Spinal cord (tissue), 10 donors: Measurements from ENCODE around the gene MYL4. TPM values are rescaled to one million over a fixed set of nuclear protein-coding genes. Genes with fewer than 3 reads are reported as not detected.
"Not testable (repeated sequence)": the region's sequence is repeated elsewhere in the genome, so short reads cannot be mapped to it uniquely, and the experiment has no call there.

Experiments
- DNase-seq, 6 donors: peaks; one replicate each; pipeline versions ENCODE4 v3.0.0 to v3.0.0-alpha.2; 2013 to 2015; ENCODE audit warnings: low spot score in 6 of 6, low read depth in 4 of 6
- H3K27ac ChIP-seq: one replicate; pipeline ENCODE4 v1.5.1; 2013; ENCODE audit warnings: low read depth, low read length, control low read depth
- H3K27me3 ChIP-seq: one replicate; pipeline ENCODE4 v1.6.1; 2013; ENCODE audit warnings: low read length; ENCODE audit not compliant: control insufficient read depth, insufficient read depth
- H3K36me3 ChIP-seq: one replicate; pipeline ENCODE4 v1.6.1; 2013; ENCODE audit warnings: low read length; ENCODE audit not compliant: control insufficient read depth, insufficient read depth
- H3K4me1 ChIP-seq: one replicate; pipeline ENCODE4 v1.6.1; 2013; ENCODE audit warnings: low read length; ENCODE audit not compliant: control insufficient read depth, insufficient read depth
- H3K4me3 ChIP-seq: one replicate; pipeline ENCODE4 v1.5.1; 2013; ENCODE audit warnings: low read depth, low read length, control low read depth
- H3K9me3 ChIP-seq: one replicate; pipeline ENCODE4 v1.6.1; 2013; ENCODE audit warnings: low read length; ENCODE audit not compliant: control insufficient read depth, insufficient read depth
- WGBS: methylation state at CpG from one replicate; pipeline ENCODE4 v1.1.5; 2013; ENCODE audit warnings: missing lambda C conversion rate; ENCODE audit not compliant: insufficient coverage; 5-methylcytosine and 5-hydroxymethylcytosine counted together
- long read RNA-seq, 4 donors: transcript quantifications; one replicate each; lab custom pipeline, GENCODE V29; 2026
- polyA plus RNA-seq, 2 donors: library from polyadenylated mRNA; unstranded; fragments of 120-200 nt; gene quantifications; one replicate each; pipeline ENCODE4 v1.2.1, GENCODE V29; 2013; ENCODE audit not compliant: insufficient read length in 2 of 2
- total RNA-seq, 2 donors: library from RNA; depleted of rRNA in 1 of 2; stranded (reverse); fragments of 120-200 nt in 1 of 2; fragments of >200 nt in 1 of 2; gene quantifications; one replicate each; pipeline versions ENCODE4 v1.2.3 to v1.2.4, GENCODE V29; 2013 to 2014
- donor health status: healthy.

Gene MYL4
- total RNA-seq (10 to 100 TPM in 1 of 2 donors, 1 to 10 TPM in 1; 5.2 to 12.5 TPM), polyA plus RNA-seq (1 to 10 TPM; 1.5 to 4.2 TPM)
- long read RNA-seq, donor 1 = 0 reads
- long read RNA-seq, donor 2, partial matches to known transcripts = 0 of 3 reads
- long read RNA-seq, donor 2, other reads (novel, unspliced or antisense) = 0 of 3 reads
- long read RNA-seq, donor 3, partial matches to known transcripts = 0 of 1 reads
- long read RNA-seq, donor 3, other reads (novel, unspliced or antisense) = 0 of 1 reads
- long read RNA-seq, donor 4, partial matches to known transcripts = 0 of 2 reads
- long read RNA-seq, donor 4, other reads (novel, unspliced or antisense) = 0 of 2 reads

GRCh38 chr17:47208744-47209488 is at the start of gene MYL4:
TSS of gene MYL4 (plus strand) at chr17:47209348. CDS start at chr17:47209423, 75 bp downstream.
- Histone ChIP-seq H3K4me3 (no peak within 1 kb of the TSS), H3K4me1 (peaks cover 3% of the 10 kb centered on the region), H3K27me3 (no peaks in the 10 kb centered on the region), H3K9me3 (no peaks in the 10 kb centered on the region), H3K27ac (no peak within 1 kb of the TSS), H3K36me3 (no peaks in the 10 kb centered on the region)
- 62% methylated on average over 3 of the region's 6 CpGs for WGBS
- DNase-seq = no peak

- Histone ChIP-seq H3K9me3 (no peaks in the 10 kb centered on the region), H3K4me3 (no peak overlapping the region), H3K4me1 (no peaks in the 10 kb centered on the region), H3K27me3 (no peaks in the 10 kb centered on the region), H3K36me3 (peaks cover 24% of the 10 kb centered on the region), H3K27ac (no peak overlapping the region)
- DNase-seq = no peak
- 100% methylated on average over 1 of the region's 2 CpGs for WGBS
Measured at GRCh38 chr17:47162013-47162622, 47.0 kb upstream of the MYL4 start.

GRCh38 chr17:47164263-47164662 is 44.9 kb upstream of the MYL4 start:
- no peak overlapping the region for H3K27ac ChIP-seq
- no peaks in the 10 kb centered on the region for H3K27me3 ChIP-seq
- H3K36me3 ChIP-seq = peaks cover 21% of the 10 kb centered on the region
- DNase-seq = no peak
- no peaks in the 10 kb centered on the region for H3K4me1 ChIP-seq
- no peak overlapping the region for H3K4me3 ChIP-seq
- no peaks in the 10 kb centered on the region for H3K9me3 ChIP-seq
- 96% methylated on average over 4 of the region's 5 CpGs for WGBS

- Histone ChIP-seq H3K9me3 (no peaks in the 10 kb centered on the region), H3K36me3 (peaks cover 15% of the 10 kb centered on the region), H3K27me3 (no peaks in the 10 kb centered on the region), H3K4me3 (no peak overlapping the region), H3K4me1 (no peaks in the 10 kb centered on the region), H3K27ac (no peak overlapping the region)
- WGBS = no CpG with 5 or more reads among the region's 2 CpGs
- DNase-seq = no peak
Measured at GRCh38 chr17:47165137-47165536, 44.0 kb upstream of the MYL4 start.

GRCh38 chr17:47166854-47167253 is 42.3 kb upstream of the MYL4 start:
- not testable (repeated sequence) for H3K4me3 ChIP-seq, H3K4me1 ChIP-seq, H3K9me3 ChIP-seq, H3K27ac ChIP-seq, H3K27me3 ChIP-seq, DNase-seq
- H3K36me3 ChIP-seq = peaks cover 12% of the 10 kb centered on the region
- 93% methylated on average over 2 of the region's 5 CpGs for WGBS

- H3K27me3 ChIP-seq, H3K4me3 ChIP-seq, DNase-seq, H3K27ac ChIP-seq, H3K4me1 ChIP-seq, H3K9me3 ChIP-seq: not testable (repeated sequence)
- 93% methylated on average over 2 of the region's 4 CpGs for WGBS
- H3K36me3 ChIP-seq = peaks cover 15% of the 10 kb centered on the region
Measured at GRCh38 chr17:47168896-47169295, 40.3 kb upstream of the MYL4 start.

- Histone ChIP-seq H3K27ac (no peak overlapping the region), H3K36me3 (peaks cover 18% of the 10 kb centered on the region), H3K27me3 (no peaks in the 10 kb centered on the region), H3K9me3 (no peaks in the 10 kb centered on the region), H3K4me3 (no peak overlapping the region), H3K4me1 (no peaks in the 10 kb centered on the region)
- no peak for DNase-seq
- WGBS = no CpG with 5 or more reads among the region's 4 CpGs
Measured at GRCh38 chr17:47170710-47171109, 38.4 kb upstream of the MYL4 start.

GRCh38 chr17:47172696-47173565 is 36.2 kb upstream of the MYL4 start:
- Histone ChIP-seq H3K27ac (no peak overlapping the region), H3K27me3 (no peaks in the 10 kb centered on the region), H3K9me3 (no peaks in the 10 kb centered on the region), H3K4me3 (no peak overlapping the region), H3K36me3 (peaks cover 18% of the 10 kb centered on the region), H3K4me1 (no peaks in the 10 kb centered on the region)
- WGBS = 100% methylated on average over 1 of the region's 2 CpGs
- DNase-seq = no peak

- not testable (repeated sequence) for H3K4me3 ChIP-seq, H3K27ac ChIP-seq, H3K27me3 ChIP-seq, H3K9me3 ChIP-seq, H3K4me1 ChIP-seq, DNase-seq
- peaks cover 12% of the 10 kb centered on the region for H3K36me3 ChIP-seq
- WGBS = 91% methylated on average over 8 of the region's 8 CpGs
Measured at GRCh38 chr17:47174823-47175222, 34.3 kb upstream of the MYL4 start.
